ENCODE data around the gene JMJD1C. TPM values are rescaled to one million over a fixed set of nuclear protein-coding genes. Genes with fewer than 3 reads are reported as not detected.
"Not testable (repeated sequence)": the region's sequence is repeated elsewhere in the genome, so short reads cannot be mapped to it uniquely, and the experiment has no call there.

Gene JMJD1C
- total RNA-seq, 1 experiment from 2014 or later = 62.5 TPM

DNA sequence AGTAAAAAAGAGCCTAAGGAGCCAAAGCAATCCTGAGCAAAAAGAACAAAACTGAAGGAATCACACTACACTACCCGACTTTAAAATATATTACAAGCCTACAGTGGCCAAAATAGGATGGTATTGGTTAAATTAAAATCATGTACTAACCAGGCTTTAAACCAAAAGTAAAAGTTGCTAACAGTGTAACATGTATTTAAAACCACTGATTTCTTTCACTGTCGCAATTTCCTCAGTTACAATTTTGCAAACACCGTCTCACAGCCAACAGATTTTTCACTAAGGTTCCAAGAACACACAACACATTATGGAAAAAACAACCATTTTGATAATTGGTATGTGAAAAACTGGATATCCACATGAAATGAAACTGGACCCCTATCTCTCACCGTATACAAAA is 74.0 kb downstream of the JMJD1C start:
- no peak for DNase-seq (ENCODE audit: low read depth in 1 of 2, low spot score in 2 of 2)
- H3K36me3 ChIP-seq = no peaks in the 10 kb centered on the region
- H3K27ac ChIP-seq = no peak overlapping the region
- no peak overlapping the region for H3K4me3 ChIP-seq
- peaks cover 3% of the 10 kb centered on the region for H3K4me1 ChIP-seq (replicated peaks)
- no peaks in the 10 kb centered on the region for H3K27me3 ChIP-seq (replicated peaks)
- no peaks in the 10 kb centered on the region; the same call in 1 of the 2 replicates for H3K9me3 ChIP-seq (replicated peaks)

DNA sequence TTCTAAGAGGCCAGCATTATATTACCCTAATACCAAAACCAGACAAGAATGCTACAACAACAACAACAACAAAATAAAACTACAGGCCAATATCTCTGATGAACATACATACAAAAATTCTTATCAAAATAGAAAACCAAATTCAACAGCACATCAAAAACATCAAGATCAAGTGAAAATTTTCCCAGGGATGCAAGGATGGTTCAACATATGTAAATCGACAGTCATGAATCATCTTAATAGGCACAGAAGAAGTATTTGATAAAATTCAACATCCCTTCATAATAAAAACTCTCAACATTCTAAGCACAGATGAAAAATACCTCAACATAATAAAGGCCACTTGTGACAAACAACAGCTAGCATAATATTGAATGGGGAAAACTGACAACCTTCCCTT is 75.3 kb downstream of the JMJD1C start:
- Histone ChIP-seq H3K27me3 (replicated peaks) (no peaks in the 10 kb centered on the region), H3K4me3 (no peak overlapping the region), H3K9me3 (replicated peaks) (no peaks in the 10 kb centered on the region; the same call in 1 of the 2 replicates), H3K4me1 (replicated peaks) (peaks cover 3% of the 10 kb centered on the region), H3K27ac (no peak overlapping the region), H3K36me3 (no peaks in the 10 kb centered on the region)
- DNase-seq (ENCODE audit: low read depth in 1 of 2, low spot score in 2 of 2) = no peak

DNA sequence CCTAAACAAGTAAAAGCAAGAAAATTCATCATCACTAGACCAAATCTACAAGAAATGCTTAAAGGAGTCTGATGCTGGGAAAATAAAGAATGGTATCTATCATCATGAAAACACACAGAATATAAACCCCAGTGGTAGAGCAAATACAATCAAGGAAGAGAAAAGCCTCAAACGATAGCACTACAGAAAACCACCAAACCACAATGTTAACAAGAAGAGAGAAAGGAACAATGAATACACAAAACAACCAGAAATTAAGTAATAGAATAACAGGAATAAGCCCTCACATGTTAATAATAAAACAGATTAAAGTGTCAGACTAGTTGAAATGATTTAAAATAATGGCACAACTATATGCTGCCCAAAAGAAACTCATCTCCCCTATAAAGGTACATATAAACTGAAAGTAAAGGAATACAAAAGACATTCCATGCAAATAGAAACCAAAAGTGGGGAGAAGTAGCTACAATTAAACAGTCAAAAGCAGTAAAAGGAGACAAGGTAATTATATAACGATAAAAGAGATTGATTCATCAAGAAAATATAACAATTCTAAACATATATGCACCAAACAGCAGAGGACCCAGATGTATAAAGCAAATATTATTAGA is 77.3 kb downstream of the JMJD1C start:
- Histone ChIP-seq H3K27me3 (replicated peaks) (no peaks in the 10 kb centered on the region), H3K4me1 (replicated peaks) (peaks cover 3% of the 10 kb centered on the region), H3K4me3 (no peak overlapping the region), H3K9me3 (replicated peaks) (no peaks in the 10 kb centered on the region; the same call in 1 of the 2 replicates), H3K36me3 (no peaks in the 10 kb centered on the region), H3K27ac (no peak overlapping the region)
- peak in 1 of 2 experiments; percentile 62 for DNase-seq (ENCODE audit: low read depth in 1 of 2, low spot score in 2 of 2)

DNA sequence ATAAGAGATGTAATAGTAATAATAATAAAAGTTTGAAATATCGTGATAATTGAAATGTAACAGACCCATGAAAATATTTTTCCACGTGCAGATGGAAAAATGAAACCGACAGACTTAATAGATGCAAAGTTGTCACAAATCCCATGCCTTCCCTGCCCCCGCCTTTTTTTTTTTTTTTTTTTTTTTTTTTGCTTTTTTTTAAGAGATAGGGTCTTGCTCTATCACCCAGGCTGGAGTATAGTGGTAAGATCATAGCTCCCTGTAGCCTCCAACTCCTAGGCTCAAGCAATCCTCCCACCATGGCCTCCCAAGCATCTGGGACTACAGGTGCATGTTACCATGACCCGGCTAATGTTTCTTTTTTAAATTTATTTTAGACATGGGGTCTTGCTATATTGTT is 80.5 kb downstream of the JMJD1C start:
- no peak overlapping the region for H3K4me3 ChIP-seq
- H3K36me3 ChIP-seq = 0 out of 2 replicates have a peak, but pooled peaks cover under 1% of the 10 kb centered on the region
- no peak overlapping the region for H3K27ac ChIP-seq
- peaks cover 3% of the 10 kb centered on the region for H3K4me1 ChIP-seq (replicated peaks)
- H3K9me3 ChIP-seq (replicated peaks) = no peaks in the 10 kb centered on the region
- no peaks in the 10 kb centered on the region for H3K27me3 ChIP-seq (replicated peaks)
- no peak for DNase-seq (ENCODE audit: low read depth in 1 of 2, low spot score in 2 of 2)

DNA sequence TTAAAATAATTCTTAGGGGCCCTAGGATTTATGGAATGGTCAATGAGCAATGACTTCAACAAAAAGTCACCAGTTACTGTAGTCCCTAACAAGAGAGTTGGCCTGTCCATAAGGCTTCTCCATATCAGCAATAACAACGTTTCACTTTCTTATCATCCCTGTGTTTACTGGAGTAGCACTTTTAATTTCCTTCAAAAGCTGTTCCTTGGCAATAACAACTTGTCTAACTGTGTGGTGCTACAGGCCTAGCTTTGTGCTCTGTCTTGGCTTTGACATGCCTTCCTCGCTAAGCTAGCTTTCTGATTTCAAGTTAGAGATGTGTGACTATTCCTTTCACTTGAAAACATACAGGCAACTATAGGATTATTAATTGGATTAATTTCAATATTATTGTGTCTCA is 81.1 kb downstream of the JMJD1C start:
- H3K4me1 ChIP-seq (replicated peaks) = peaks cover 3% of the 10 kb centered on the region
- no peak for DNase-seq (ENCODE audit: low read depth in 1 of 2, low spot score in 2 of 2)
- H3K4me3 ChIP-seq = no peak overlapping the region
- H3K27me3 ChIP-seq (replicated peaks) = no peaks in the 10 kb centered on the region
- H3K9me3 ChIP-seq (replicated peaks) = no peaks in the 10 kb centered on the region
- H3K27ac ChIP-seq = no peak overlapping the region
- 0 out of 2 replicates have a peak, but pooled peaks cover 3% of the 10 kb centered on the region for H3K36me3 ChIP-seq

DNA sequence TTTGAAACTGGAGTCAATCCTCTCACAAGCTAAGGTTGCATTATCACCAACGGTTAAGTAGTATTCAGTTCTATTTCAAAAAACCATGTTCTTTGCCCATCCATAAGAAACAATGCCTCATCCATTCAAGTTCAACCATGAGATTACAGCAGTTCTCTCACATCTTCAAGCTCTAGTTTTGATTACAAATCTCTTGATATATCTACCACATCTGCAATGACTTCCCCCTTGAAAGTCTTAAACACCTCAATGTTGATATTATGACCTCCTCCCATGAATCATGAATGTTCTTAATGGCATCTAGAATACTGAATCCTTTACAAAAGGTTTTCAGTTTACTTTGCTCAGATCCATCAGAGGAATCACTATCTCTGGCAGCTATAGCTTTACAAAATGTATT is 81.8 kb downstream of the JMJD1C start:
- Histone ChIP-seq H3K27me3 (replicated peaks) (no peaks in the 10 kb centered on the region), H3K9me3 (replicated peaks) (no peaks in the 10 kb centered on the region), H3K4me1 (replicated peaks) (peaks cover 3% of the 10 kb centered on the region), H3K4me3 (no peak overlapping the region), H3K36me3 (0 out of 2 replicates have a peak, but pooled peaks cover 6% of the 10 kb centered on the region), H3K27ac (no peak overlapping the region)
- no peak for DNase-seq (ENCODE audit: low read depth in 1 of 2, low spot score in 2 of 2)

DNA sequence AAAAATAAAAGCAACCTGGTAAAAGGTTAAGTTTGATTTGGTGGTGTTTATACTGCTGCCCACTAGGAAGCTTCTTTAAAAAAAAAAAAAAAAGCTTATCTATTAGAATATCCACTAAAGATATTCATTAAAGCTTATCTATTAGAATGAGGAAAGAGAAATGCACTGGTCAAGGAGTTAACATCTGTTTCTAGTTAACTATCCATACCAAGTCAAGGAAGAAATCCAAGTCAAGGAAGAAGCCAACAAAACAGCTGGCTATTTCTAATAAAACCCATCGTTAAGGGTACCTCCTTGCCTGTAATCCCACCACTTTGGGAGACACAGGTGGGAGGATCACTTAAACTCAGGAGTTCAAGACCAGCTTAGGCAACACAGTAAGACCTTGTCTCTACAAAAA is 82.6 kb downstream of the JMJD1C start:
- H3K27me3 ChIP-seq (replicated peaks) = no peaks in the 10 kb centered on the region
- peaks cover 3% of the 10 kb centered on the region; the same call in 1 of the 2 replicates for H3K4me1 ChIP-seq (replicated peaks)
- H3K4me3 ChIP-seq = no peak overlapping the region
- H3K27ac ChIP-seq = no peak overlapping the region
- DNase-seq (ENCODE audit: low read depth in 1 of 2, low spot score in 2 of 2) = no peak
- H3K36me3 ChIP-seq = 0 out of 2 replicates have a peak, but pooled peaks cover 6% of the 10 kb centered on the region
- no peaks in the 10 kb centered on the region for H3K9me3 ChIP-seq (replicated peaks)

DNA sequence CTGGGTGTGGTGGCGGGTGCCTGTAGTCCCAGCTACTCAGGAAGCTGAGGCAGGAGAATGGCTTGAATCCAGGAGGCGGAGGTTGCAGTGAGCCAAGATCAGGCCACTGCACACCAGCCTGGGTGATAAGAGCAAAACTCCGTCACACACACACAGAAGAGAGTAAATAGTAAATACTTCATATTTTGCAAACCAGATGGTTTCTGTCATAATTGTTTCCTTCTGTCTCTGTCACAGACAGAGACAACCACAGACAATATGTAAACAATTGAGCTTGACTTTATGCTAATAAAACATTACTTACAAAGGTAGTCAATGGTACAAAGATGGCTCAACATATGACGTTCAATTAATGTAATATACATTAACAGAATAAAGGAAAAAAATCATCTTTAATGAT is 83.7 kb downstream of the JMJD1C start:
- H3K36me3 ChIP-seq = 0 out of 2 replicates have a peak, but pooled peaks cover 6% of the 10 kb centered on the region
- H3K4me3 ChIP-seq = no peak overlapping the region
- H3K9me3 ChIP-seq (replicated peaks) = no peaks in the 10 kb centered on the region
- no peak for DNase-seq (ENCODE audit: low read depth in 1 of 2, low spot score in 2 of 2)
- no peak overlapping the region for H3K27ac ChIP-seq
- H3K4me1 ChIP-seq (replicated peaks) = peaks cover under 1% of the 10 kb centered on the region
- H3K27me3 ChIP-seq (replicated peaks) = no peaks in the 10 kb centered on the region

DNA sequence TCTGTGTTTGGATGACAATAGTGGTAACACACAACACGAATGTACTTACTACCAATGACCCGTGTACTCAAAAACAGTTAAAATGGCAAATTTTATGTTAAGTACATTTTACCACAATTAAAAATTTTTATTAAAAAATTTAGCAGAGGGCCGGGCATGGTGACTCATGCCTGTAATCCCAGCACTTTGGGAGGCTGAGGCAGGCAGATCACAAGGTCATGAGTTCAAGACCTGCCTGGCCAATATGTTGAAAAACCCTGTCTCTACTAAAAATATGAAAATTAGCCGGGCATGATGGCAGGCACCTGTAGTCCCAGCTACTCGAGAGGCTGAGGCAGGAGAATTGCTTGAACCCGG is 88.5 kb downstream of the JMJD1C start:
- not testable (repeated sequence) for H3K36me3 ChIP-seq; H3K9me3 ChIP-seq (replicated peaks); H3K4me3 ChIP-seq; H3K4me1 ChIP-seq (replicated peaks); H3K27me3 ChIP-seq (replicated peaks); DNase-seq (ENCODE audit: low read depth in 1 of 2, low spot score in 2 of 2); H3K27ac ChIP-seq

DNA sequence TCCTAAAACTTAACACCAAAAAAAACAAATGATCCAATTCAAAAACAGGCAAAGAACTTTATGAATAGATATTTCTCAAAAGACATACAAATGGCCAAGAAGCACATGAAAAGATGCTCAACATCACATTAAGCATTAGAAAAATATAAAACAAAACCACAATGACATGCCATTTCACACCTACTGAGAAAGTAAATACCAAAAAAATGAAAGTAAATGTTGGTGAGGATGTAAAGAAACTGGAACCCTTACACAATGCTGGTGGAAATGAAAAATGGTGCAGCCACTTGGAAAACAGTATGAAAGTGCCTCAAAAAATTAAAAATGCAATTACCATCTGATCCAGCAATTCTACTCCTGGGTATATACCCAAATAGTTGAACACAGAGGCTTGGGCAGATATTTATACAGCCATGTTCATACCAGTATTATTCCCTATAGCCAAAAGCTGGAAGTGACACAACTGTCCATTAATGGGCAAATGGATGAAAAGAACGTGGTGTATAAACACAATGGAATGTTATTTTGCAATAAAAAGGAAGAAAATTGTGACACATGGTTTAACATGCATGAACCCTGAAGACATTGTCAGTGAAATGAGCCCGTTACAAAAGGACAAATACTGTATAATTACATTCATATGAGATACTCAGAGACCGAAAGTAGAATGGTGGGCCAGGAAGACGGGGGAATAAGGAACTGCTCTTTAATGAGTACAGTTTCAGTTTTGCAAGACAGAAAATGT is 89.0 kb downstream of the JMJD1C start:
- no peak overlapping the region for H3K4me3 ChIP-seq
- H3K27ac ChIP-seq = no peak overlapping the region

DNA sequence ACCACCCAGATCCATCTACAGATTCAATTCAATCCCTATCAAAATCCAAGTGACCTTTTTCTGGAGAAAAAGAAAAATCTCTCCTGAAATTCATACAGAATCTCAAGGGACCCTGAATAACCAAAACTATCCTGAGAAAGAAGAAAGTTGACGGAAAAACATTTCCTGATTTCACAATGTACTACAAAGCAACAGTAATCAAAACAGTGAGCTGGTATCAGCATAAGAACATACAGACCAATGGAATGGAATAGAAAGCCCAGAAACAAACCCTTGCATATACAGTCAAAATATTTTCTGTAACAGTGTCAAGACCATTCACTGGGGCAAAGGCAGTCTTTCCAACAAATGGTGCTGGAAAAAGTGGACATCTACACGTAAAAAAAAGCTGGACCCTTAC is 89.9 kb downstream of the JMJD1C start:
- Histone ChIP-seq H3K27ac (no peak overlapping the region), H3K4me1 (replicated peaks) (peaks cover 6% of the 10 kb centered on the region), H3K36me3 (0 out of 2 replicates have a peak, but pooled peaks cover 6% of the 10 kb centered on the region), H3K27me3 (replicated peaks) (no peaks in the 10 kb centered on the region), H3K9me3 (replicated peaks) (no peaks in the 10 kb centered on the region), H3K4me3 (no peak overlapping the region)
- no peak for DNase-seq (ENCODE audit: low read depth in 1 of 2, low spot score in 2 of 2)

More for the DNA sequence above, 89.0 kb downstream of the JMJD1C start:
- Histone ChIP-seq H3K4me1 (replicated peaks) (peaks cover 6% of the 10 kb centered on the region), H3K36me3 (0 out of 2 replicates have a peak, but pooled peaks cover 6% of the 10 kb centered on the region), H3K9me3 (replicated peaks) (no peaks in the 10 kb centered on the region), H3K27me3 (replicated peaks) (no peaks in the 10 kb centered on the region)
- DNase-seq (ENCODE audit: low read depth in 1 of 2, low spot score in 2 of 2) = no peak

DNA sequence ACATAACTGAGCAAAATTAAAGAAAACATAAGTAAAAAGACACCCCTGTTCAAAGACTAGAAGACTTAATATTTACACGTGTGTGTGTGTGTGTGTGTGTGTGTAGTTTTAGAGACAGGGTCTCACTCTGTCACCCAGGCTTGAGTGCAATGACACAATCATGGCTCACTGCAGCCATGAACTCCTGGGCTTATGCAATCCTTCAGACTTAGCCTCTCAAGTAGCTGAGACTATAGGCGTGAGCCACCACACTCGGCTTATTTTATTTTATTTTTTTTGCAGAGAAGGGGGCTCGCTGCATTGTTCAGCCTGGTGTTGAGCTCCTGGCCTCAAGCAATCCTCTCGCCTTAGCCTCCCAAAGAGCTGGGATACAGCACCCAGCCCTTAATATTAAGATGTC is 90.3 kb downstream of the JMJD1C start:
- Histone ChIP-seq H3K4me3 (no peak overlapping the region), H3K27ac (no peak overlapping the region), H3K9me3 (replicated peaks) (no peaks in the 10 kb centered on the region), H3K27me3 (replicated peaks) (no peaks in the 10 kb centered on the region), H3K36me3 (0 out of 2 replicates have a peak, but pooled peaks cover 6% of the 10 kb centered on the region), H3K4me1 (replicated peaks) (peaks cover 6% of the 10 kb centered on the region)
- DNase-seq (ENCODE audit: low read depth in 1 of 2, low spot score in 2 of 2) = no peak

DNA sequence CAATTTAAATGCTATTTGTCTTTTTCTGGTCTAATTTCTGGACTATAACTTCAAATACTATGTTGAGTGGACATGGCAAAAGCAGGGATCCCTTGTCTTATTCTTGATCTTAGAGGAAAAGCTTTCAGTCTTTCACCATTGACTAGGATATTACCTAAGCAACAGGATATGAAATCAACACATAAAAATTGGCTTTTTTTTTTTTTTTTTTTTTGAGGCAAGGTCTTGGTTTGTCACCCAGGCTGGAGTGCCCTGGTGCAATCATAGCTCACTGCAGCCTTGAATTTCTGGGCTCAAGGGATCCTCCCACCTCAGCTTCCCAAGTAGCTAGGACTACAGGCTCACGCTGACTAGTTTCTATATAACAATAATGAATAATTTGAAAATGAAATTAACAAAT is 90.8 kb downstream of the JMJD1C start:
- Histone ChIP-seq H3K4me3 (no peak overlapping the region), H3K27ac (no peak overlapping the region), H3K4me1 (replicated peaks) (peaks cover 6% of the 10 kb centered on the region), H3K36me3 (0 out of 2 replicates have a peak, but pooled peaks cover 3% of the 10 kb centered on the region), H3K27me3 (replicated peaks) (no peaks in the 10 kb centered on the region), H3K9me3 (replicated peaks) (no peaks in the 10 kb centered on the region)
- DNase-seq (ENCODE audit: low read depth in 1 of 2, low spot score in 2 of 2) = no peak

DNA sequence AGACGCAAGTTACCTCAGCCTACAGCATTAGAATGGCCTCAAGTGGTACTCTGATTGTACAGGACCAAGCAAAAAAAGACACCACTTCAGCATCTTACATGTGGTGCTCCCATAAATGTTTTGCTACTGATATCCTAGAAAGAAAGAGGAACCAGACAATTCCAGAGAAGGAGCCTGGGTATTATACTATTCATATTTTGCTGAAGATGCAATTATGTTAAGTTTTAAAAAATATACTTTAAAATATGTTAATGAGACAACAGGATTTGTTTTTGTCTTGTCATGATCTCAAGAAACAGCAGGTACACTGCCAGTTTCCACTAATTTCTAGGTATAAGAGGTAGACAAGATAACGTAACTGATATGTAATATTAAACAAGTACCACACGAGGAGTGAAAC is 92.6 kb downstream of the JMJD1C start:
- Histone ChIP-seq H3K36me3 (no peaks in the 10 kb centered on the region), H3K4me3 (no peak overlapping the region), H3K27ac (no peak overlapping the region), H3K4me1 (replicated peaks) (peaks cover 6% of the 10 kb centered on the region), H3K9me3 (replicated peaks) (no peaks in the 10 kb centered on the region), H3K27me3 (replicated peaks) (no peaks in the 10 kb centered on the region)
- no peak for DNase-seq (ENCODE audit: low read depth in 1 of 2, low spot score in 2 of 2)

Data from SJSA1 (cell line).